ENCODE measurements around the gene RETN. TPM values are rescaled to one million over a fixed set of nuclear protein-coding genes. Genes with fewer than 3 reads are reported as not detected.

Gene RETN
- total and polyA plus RNA-seq, 2 experiments from 2014 or later = not detected

GRCh38 chr19:7692417-7693088 lies 23.7 kb downstream of the RETN start:
- H3K36me3 ChIP-seq = no peaks in the 10 kb centered on the region
- no peaks in the 10 kb centered on the region for H3K9me3 ChIP-seq (ENCODE audit: low read depth)
- H3K27me3 ChIP-seq = peaks cover 5% of the 10 kb centered on the region
- no peak overlapping the region for H3K27ac ChIP-seq
- no peak overlapping the region for H3K4me3 ChIP-seq
- H3K4me1 ChIP-seq (ENCODE audit: low read depth) = no peaks in the 10 kb centered on the region
- no peak for DNase-seq (ENCODE audit: low read depth in 1 of 2, low spot score in 1 of 2)
- no peak for TF ChIP-seq CTCF (IDR thresholded peaks at IDR 0.05; ENCODE audit: low read depth, low read length)

GRCh38 chr19:7694499-7694898 lies 25.6 kb downstream of the RETN start:
- peaks cover 11% of the 10 kb centered on the region for H3K27me3 ChIP-seq
- DNase-seq (ENCODE audit: low read depth in 1 of 2, low spot score in 1 of 2) = no peak
- no peak for TF ChIP-seq CTCF (IDR thresholded peaks at IDR 0.05; ENCODE audit: low read depth, low read length)
- no peak overlapping the region for H3K4me3 ChIP-seq
- no peak overlapping the region for H3K27ac ChIP-seq
- no peaks in the 10 kb centered on the region for H3K4me1 ChIP-seq (ENCODE audit: low read depth)
- no peaks in the 10 kb centered on the region for H3K36me3 ChIP-seq
- H3K9me3 ChIP-seq (ENCODE audit: low read depth) = no peaks in the 10 kb centered on the region

- no peaks in the 10 kb centered on the region for H3K36me3 ChIP-seq
- DNase-seq (ENCODE audit: low read depth in 1 of 2, low spot score in 1 of 2) = no peak
- peaks cover 11% of the 10 kb centered on the region for H3K27me3 ChIP-seq
- no peaks in the 10 kb centered on the region for H3K9me3 ChIP-seq (ENCODE audit: low read depth)
- no peak overlapping the region for H3K27ac ChIP-seq
- H3K4me1 ChIP-seq (ENCODE audit: low read depth) = no peaks in the 10 kb centered on the region
- no peak for TF ChIP-seq CTCF (IDR thresholded peaks at IDR 0.05; ENCODE audit: low read depth, low read length)
- H3K4me3 ChIP-seq = no peak overlapping the region
Observed at GRCh38 chr19:7697721-7698287, 29.0 kb downstream of the RETN start.

- Histone ChIP-seq H3K4me3 (no peak overlapping the region), H3K27me3 (peaks cover 11% of the 10 kb centered on the region), H3K9me3 (ENCODE audit: low read depth) (no peaks in the 10 kb centered on the region), H3K36me3 (no peaks in the 10 kb centered on the region), H3K27ac (no peak overlapping the region), H3K4me1 (ENCODE audit: low read depth) (no peaks in the 10 kb centered on the region)
- no peak for TF ChIP-seq CTCF (IDR thresholded peaks at IDR 0.05; ENCODE audit: low read depth, low read length)
- DNase-seq (ENCODE audit: low read depth in 1 of 2, low spot score in 1 of 2) = no peak
Observed at GRCh38 chr19:7698583-7698982, 29.7 kb downstream of the RETN start.

GRCh38 chr19:7699003-7699402 lies 30.2 kb downstream of the RETN start:
- H3K4me3 ChIP-seq = no peak overlapping the region
- H3K36me3 ChIP-seq = no peaks in the 10 kb centered on the region
- H3K4me1 ChIP-seq (ENCODE audit: low read depth) = no peaks in the 10 kb centered on the region
- no peak overlapping the region for H3K27ac ChIP-seq
- no peak for DNase-seq (ENCODE audit: low read depth in 1 of 2, low spot score in 1 of 2)
- H3K9me3 ChIP-seq (ENCODE audit: low read depth) = no peaks in the 10 kb centered on the region
- peaks cover 11% of the 10 kb centered on the region for H3K27me3 ChIP-seq
- no peak for TF ChIP-seq CTCF (IDR thresholded peaks at IDR 0.05; ENCODE audit: low read depth, low read length)

All from cardiac muscle cell (in vitro differentiated cells and primary cell).